Liver (tissue), 9 donors: ENCODE data around the gene CALML6. TPM values are rescaled to one million over a fixed set of nuclear protein-coding genes. Genes with fewer than 3 reads are reported as not detected.

Source experiments
- DNase-seq: peaks from one replicate; pipeline ENCODE4 v3.0.0-alpha.2; 2017; ENCODE audit warnings: low spot score
- H3K27ac ChIP-seq, 2 donors: one replicate each; pipeline ENCODE4 v1.7.0; 2013; ENCODE audit warnings: inconsistent platforms in 2 of 2, low read length in 2 of 2, control low read depth in 1 of 2, low read depth in 1 of 2, mild to moderate bottlenecking in 1 of 2
- H3K27me3 ChIP-seq, 4 donors: one replicate each; pipeline versions ENCODE4 v1.6.1 to v1.7.0; 2013; ENCODE audit warnings: low read length in 3 of 4, inconsistent platforms in 1 of 4, mild to moderate bottlenecking in 1 of 4, moderate library complexity in 1 of 4; ENCODE audit not compliant: control insufficient read depth in 4 of 4, insufficient read depth in 4 of 4
- H3K36me3 ChIP-seq, 4 donors: one replicate each; pipeline versions ENCODE4 v1.6.1 to v1.7.0; 2013; ENCODE audit warnings: low read length in 3 of 4, mild to moderate bottlenecking in 3 of 4, low read depth in 1 of 4, moderate library complexity in 1 of 4; ENCODE audit not compliant: control insufficient read depth in 4 of 4, insufficient read depth in 3 of 4
- H3K4me1 ChIP-seq, 4 donors: one replicate each; pipeline versions ENCODE4 v1.6.1 to v1.7.0; 2013; ENCODE audit warnings: low read length in 3 of 4, mild to moderate bottlenecking in 3 of 4, moderate library complexity in 1 of 4; ENCODE audit not compliant: control insufficient read depth in 4 of 4, insufficient read depth in 4 of 4
- H3K4me3 ChIP-seq, 3 donors: one replicate each; pipeline versions ENCODE4 v1.6.1 to v1.7.0; 2013; ENCODE audit warnings: low read length in 3 of 3, control low read depth in 1 of 3, low read depth in 1 of 3, mild to moderate bottlenecking in 1 of 3
- H3K9ac ChIP-seq, 2 donors: one replicate each; pipeline ENCODE4 v1.7.0; 2013; ENCODE audit warnings: low read length in 2 of 2, mild to moderate bottlenecking in 2 of 2, moderate library complexity in 2 of 2, control low read depth in 1 of 2, low read depth in 1 of 2
- H3K9me3 ChIP-seq, 4 donors: one replicate each; pipeline versions ENCODE4 v1.6.1 to v1.7.0; 2013; ENCODE audit warnings: low read length in 3 of 4; ENCODE audit not compliant: control insufficient read depth in 4 of 4
- ATF3 ChIP-seq: IDR thresholded peaks from 2 replicates; pipeline ENCODE4 v1.6.1; 2016; ENCODE audit warnings: antibody characterized with exemption
- CTCF ChIP-seq: fragments of 150-350 bp; IDR thresholded peaks from 2 replicates; pipeline ENCODE4 v1.5.1; 2017; ENCODE audit warnings: improper control_type of control experiment, low read depth, low read length; ENCODE audit not compliant: missing input control
- EGR1 ChIP-seq, 2 donors: IDR thresholded peaks; 2 replicates each; pipeline ENCODE4 v1.6.1; 2016 to 2018; ENCODE audit warnings: antibody characterized with exemption in 2 of 2, low read depth in 2 of 2
- FOXA1 ChIP-seq: IDR thresholded peaks from 2 replicates; pipeline ENCODE4 v1.6.1; 2016; ENCODE audit warnings: antibody characterized with exemption
- GABPA ChIP-seq, 2 donors: IDR thresholded peaks in 1 of 2; conservative IDR thresholded peaks in 1 of 2; 2 replicates each; pipeline ENCODE4 v1.6.1; 2016; ENCODE audit warnings: antibody characterized with exemption in 2 of 2, mild to moderate bottlenecking in 1 of 2, moderate library complexity in 1 of 2
- HNF4A ChIP-seq, 2 donors: conservative IDR thresholded peaks; 2 replicates each; pipeline ENCODE4 v1.6.1; 2016; ENCODE audit warnings: antibody characterized with exemption in 2 of 2, mild to moderate bottlenecking in 2 of 2
- HNF4G ChIP-seq: IDR thresholded peaks from 2 replicates; pipeline ENCODE4 v1.6.1; 2016; ENCODE audit warnings: antibody characterized with exemption
- JUND ChIP-seq, 2 donors: IDR thresholded peaks; 2 replicates each; pipeline ENCODE4 v1.6.1; 2016; ENCODE audit warnings: antibody characterized with exemption in 2 of 2
- NR2F2 ChIP-seq: IDR thresholded peaks from 2 replicates; pipeline ENCODE4 v1.6.1; 2016; ENCODE audit warnings: antibody characterized with exemption
- RAD21 ChIP-seq, 2 donors: IDR thresholded peaks; 2 replicates each; pipeline ENCODE4 v1.6.1; 2016; ENCODE audit warnings: antibody characterized with exemption in 2 of 2, mild to moderate bottlenecking in 2 of 2
- REST ChIP-seq: IDR thresholded peaks from 2 replicates; pipeline ENCODE4 v1.6.1; 2016; ENCODE audit warnings: antibody characterized with exemption, mild to moderate bottlenecking
- RXRA ChIP-seq, 2 donors: IDR thresholded peaks; 2 replicates each; pipeline ENCODE4 v1.6.1; 2017 to 2018; ENCODE audit warnings: antibody characterized with exemption in 2 of 2, mild to moderate bottlenecking in 1 of 2
- SP1 ChIP-seq: IDR thresholded peaks from 2 replicates; pipeline ENCODE4 v1.6.1; 2018; ENCODE audit warnings: antibody characterized with exemption, mild to moderate bottlenecking
- TAF1 ChIP-seq: conservative IDR thresholded peaks from 2 replicates; pipeline ENCODE4 v1.6.1; 2016; ENCODE audit warnings: antibody characterized with exemption, mild to moderate bottlenecking
- YY1 ChIP-seq: IDR thresholded peaks from 2 replicates; pipeline ENCODE4 v1.6.1; 2016; ENCODE audit warnings: antibody characterized with exemption, mild to moderate bottlenecking
- ZBTB33 ChIP-seq: IDR thresholded peaks from 2 replicates; pipeline ENCODE4 v1.6.1; 2016; ENCODE audit warnings: antibody characterized with exemption
- WGBS: extraction: QIAGEN DNeasy Blood & Tissue Kit; methylation state at CpG from one replicate; pipeline ENCODE4 v1.1.7; 2013; 5-methylcytosine and 5-hydroxymethylcytosine counted together
- polyA plus RNA-seq, 2 donors: library from polyadenylated mRNA; stranded (reverse) in 1 of 2; unstranded in 1 of 2; fragments of 200-250 nt in 1 of 2; fragments of >200 nt in 1 of 2; fragmentation: Nextera tagmentation in 1 of 2; extraction: Ambion mirVana in 1 of 2; gene quantifications; one replicate each; pipeline versions ENCODE4 v1.2.1 to v1.2.3, GENCODE V29; 2013 to 2015
- total RNA-seq, 2 donors: library from RNA; depleted of rRNA; stranded (reverse); fragments of >200 nt; gene quantifications; one replicate each; pipeline ENCODE4 v1.2.3, GENCODE V29; 2014
- donor health status: healthy.
- donor health status: healthy.
- donor health status: healthy.
- donor health status: healthy.
- donor health status: healthy.

The CALML6 gene
- total and polyA plus RNA-seq, 4 donors = 0.15 to 0.67 (median 0.47) TPM; not detected in 1

- Histone ChIP-seq H3K4me3 (no peak overlapping the region), H3K9ac (no peak overlapping the region), H3K4me1 (peaks cover 17 to 25% (median 22%) of the 10 kb centered on the region in 4 donors), H3K27me3 (no peaks in the 10 kb centered on the region), H3K27ac (no peak overlapping the region), H3K36me3 (no peaks in the 10 kb centered on the region), H3K9me3 (no peaks in the 10 kb centered on the region)
- 85% methylated on average over 6 of the region's 6 CpGs for WGBS
- TF ChIP-seq ATF3 (no peak), ZBTB33 (no peak), YY1 (no peak), REST (no peak), CTCF (no peak), JUND (IDR thresholded peaks at IDR 0.05) (no peak), RXRA (IDR thresholded peaks at IDR 0.05) (no peak), HNF4A (conservative IDR thresholded peaks at IDR 0.05) (no peak), TAF1 (no peak), GABPA (IDR thresholded peaks at IDR 0.05 in 1 of 2, conservative IDR thresholded peaks at IDR 0.05 in 1 of 2) (no peak), SP1 (no peak), HNF4G (no peak), FOXA1 (no peak), EGR1 (IDR thresholded peaks at IDR 0.05; ENCODE audit: low read depth in 2 of 2) (no peak), NR2F2 (no peak), RAD21 (IDR thresholded peaks at IDR 0.05) (no peak)
- no peak for DNase-seq
Measured at GRCh38 chr1:1920057-1920607, 5.1 kb downstream of the CALML6 start.
